A549 (cell line): ENCODE data around the gene INVS. TPM values are rescaled to one million over a fixed set of nuclear protein-coding genes. Genes with fewer than 3 reads are reported as not detected.

Source experiments
- ATAC-seq, 2 experiments: fragments of 200-7000 bp in 1 of 2; fragments of >200 bp in 1 of 2; cut with Nextera tagmentation in 1 of 2; cut with Tn5 transposase in 1 of 2; 3 replicates each; pipeline versions ENCODE4 v1.8.0 to v1.9.1; 2018 to 2020; ENCODE audit warnings: mild to moderate bottlenecking in 1 of 2, moderate library complexity in 1 of 2
- CTCF ChIA-PET: fragments of 300-600 bp; sonication (Branson Sonifier 250); formaldehyde crosslinking; extraction: SDS; loops from one replicate; lab custom pipeline; 2021; ENCODE audit warnings: antibody characterized with exemption, inconsistent platforms; lab: Yijun Ruan, JAX
- POLR2A ChIA-PET: fragments of 350-600 bp; formaldehyde crosslinking; extraction: SDS; loops from one replicate; lab custom pipeline; 2021; ENCODE audit warnings: antibody characterized with exemption, inconsistent platforms; lab: Yijun Ruan, JAX
- DNase-seq, 2 experiments: peaks; one replicate each; pipeline versions ENCODE4 v3.0.0 to v3.0.0-alpha.2; 2011 to 2016; ENCODE audit warnings: low read depth in 1 of 2, low spot score in 1 of 2
- FAIRE-seq: peaks from 2 replicates; lab custom pipeline; 2011; peaks lifted over from hg19 to GRCh38; lab: Jason Lieb, UNC
- H3K27ac ChIP-seq, 2 experiments: fragments of >200 bp; sonication (Bioruptor Twin); formaldehyde crosslinking; 3 replicates each; pipeline ENCODE4 v1.5.1; 2016 to 2017
- H3K4me1 ChIP-seq: fragments of >200 bp; sonication (Bioruptor Twin); formaldehyde crosslinking; 3 replicates; pipeline ENCODE4 v1.6.1; 2016
- H3K4me2 ChIP-seq: fragments of >200 bp; sonication (Bioruptor Twin); formaldehyde crosslinking; 3 replicates; pipeline ENCODE4 v1.6.1; 2016
- H3K4me3 ChIP-seq: fragments of >200 bp; sonication (Bioruptor Twin); formaldehyde crosslinking; 3 replicates; pipeline ENCODE4 v1.5.1; 2016
- H3K9me3 ChIP-seq: fragments of >200 bp; sonication (Bioruptor Twin); formaldehyde crosslinking; 3 replicates; pipeline ENCODE4 v1.6.1; 2016
- BCL3 ChIP-seq: fragments of >200 bp; sonication (Bioruptor Twin); formaldehyde crosslinking; IDR thresholded peaks from 3 replicates; pipeline ENCODE4 v1.6.1; 2016
- BHLHE40 ChIP-seq: IDR thresholded peaks from 2 replicates; pipeline ENCODE4 v1.6.1; 2012; ENCODE audit warnings: low read depth, low read length, inconsistent platforms
- EHF ChIP-seq: fragments of 250-450 bp; sonication (Bioruptor Pico); IDR thresholded peaks from 2 replicates; pipeline ENCODE4 v1.5.0; 2020; ENCODE audit warnings: mild to moderate bottlenecking
- ELK1 ChIP-seq: fragments of 150-350 bp; IDR thresholded peaks from 2 replicates; pipeline ENCODE4 v1.6.1; 2014; ENCODE audit warnings: low read depth, mild to moderate bottlenecking, low read length
- FOSB ChIP-seq: fragments of 250-450 bp; sonication (Bioruptor Pico); IDR thresholded peaks from 2 replicates; pipeline ENCODE4 v1.5.0; 2020; ENCODE audit warnings: mild to moderate bottlenecking, moderate library complexity
- FOSL2 ChIP-seq, 2 experiments: fragments of 450-650 bp in 1 of 2; fragments of >200 bp in 1 of 2; sonication (Bioruptor Twin) in 1 of 2; formaldehyde crosslinking; IDR thresholded peaks; 2 replicates each; pipeline versions ENCODE4 v1.5.0 to v1.6.1; 2016 to 2020; ENCODE audit warnings: mild to moderate bottlenecking in 1 of 2, moderate library complexity in 1 of 2
- GATA3 ChIP-seq: IDR thresholded peaks from 2 replicates; pipeline ENCODE4 v1.6.1; 2012; ENCODE audit warnings: borderline replicate concordance
- HDAC2 ChIP-seq: fragments of 200-600 bp; sonication (generic); IDR thresholded peaks from 2 replicates; pipeline ENCODE4 v1.6.1; 2016
- HES2 ChIP-seq: fragments of >200 bp; sonication (Bioruptor Twin); formaldehyde crosslinking; IDR thresholded peaks from 2 replicates; pipeline ENCODE4 v1.6.1; 2016
- HEYL ChIP-seq: fragments of 250-450 bp; sonication (Bioruptor Pico); IDR thresholded peaks from 2 replicates; pipeline ENCODE4 v1.8.0; 2021; ENCODE audit warnings: mild to moderate bottlenecking, moderate library complexity
- HOXA7 ChIP-seq: fragments of 250-450 bp; sonication (Bioruptor Pico); IDR thresholded peaks from 2 replicates; pipeline ENCODE4 v1.5.0; 2020; ENCODE audit warnings: mild to moderate bottlenecking, moderate library complexity
- HOXB13 ChIP-seq: fragments of 250-450 bp; sonication (Bioruptor Pico); IDR thresholded peaks from 2 replicates; pipeline ENCODE4 v1.5.0; 2020; ENCODE audit warnings: low read depth, mild to moderate bottlenecking, moderate library complexity
- HOXB5 ChIP-seq: fragments of 250-450 bp; sonication (Bioruptor Pico); IDR thresholded peaks from 2 replicates; pipeline ENCODE4 v1.5.0; 2020; ENCODE audit warnings: mild to moderate bottlenecking, moderate library complexity
- JUN ChIP-seq, 2 experiments: fragments of >200 bp; sonication (Bioruptor Twin); formaldehyde crosslinking; IDR thresholded peaks; 2 replicates in 1 of 2; 3 replicates in 1 of 2; pipeline ENCODE4 v1.6.1; 2016 to 2017
- MAFK ChIP-seq: fragments of 450-650 bp; IDR thresholded peaks from 2 replicates; pipeline ENCODE4 v1.6.1; 2014; ENCODE audit not compliant: partially characterized antibody
- MAX ChIP-seq: IDR thresholded peaks from 2 replicates; pipeline ENCODE4 v1.6.1; 2012
- MAZ ChIP-seq: fragments of 150-350 bp; IDR thresholded peaks from 2 replicates; pipeline ENCODE4 v1.6.1; 2014; ENCODE audit warnings: antibody characterized with exemption, low read depth, low read length, borderline replicate concordance
- MYC ChIP-seq: IDR thresholded peaks from 2 replicates; pipeline ENCODE4 v1.6.1; 2012; ENCODE audit warnings: mild to moderate bottlenecking, inconsistent platforms, low read length, improper control_type of control experiment, borderline replicate concordance
- NR3C1 ChIP-seq: fragments of >200 bp; sonication (Bioruptor Twin); formaldehyde crosslinking; IDR thresholded peaks from 3 replicates; pipeline ENCODE4 v1.6.1; 2017
- PHF8 ChIP-seq: fragments of 200-600 bp; sonication (generic); IDR thresholded peaks from 2 replicates; pipeline ENCODE4 v1.6.1; 2016; ENCODE audit warnings: low read depth, mild to moderate bottlenecking, antibody characterized with exemption, moderate library complexity, borderline replicate concordance
- POLR2A ChIP-seq: IDR thresholded peaks from 2 replicates; pipeline ENCODE4 v1.6.1; 2012; ENCODE audit warnings: mild to moderate bottlenecking, low read length
- POLR2AphosphoS2 ChIP-seq: conservative IDR thresholded peaks from 2 replicates; pipeline ENCODE4 v1.6.1; 2012; ENCODE audit warnings: low read length, improper control_type of control experiment, inconsistent platforms
- RAD21 ChIP-seq, 2 experiments: fragments of >200 bp in 1 of 2; sonication (Bioruptor Twin) in 1 of 2; formaldehyde crosslinking in 1 of 2; IDR thresholded peaks in 1 of 2; conservative IDR thresholded peaks in 1 of 2; 2 replicates in 1 of 2; 3 replicates in 1 of 2; pipeline ENCODE4 v1.6.1; 2012 to 2018; ENCODE audit warnings: inconsistent platforms in 1 of 2
- RFX5 ChIP-seq: fragments of 450-650 bp; IDR thresholded peaks from 2 replicates; pipeline ENCODE4 v1.7.1; 2014; ENCODE audit warnings: antibody characterized with exemption, mild to moderate bottlenecking, moderate library complexity
- RNF2 ChIP-seq: fragments of 200-600 bp; sonication (generic); IDR thresholded peaks from 2 replicates; pipeline ENCODE4 v1.6.1; 2016; ENCODE audit warnings: low read depth, mild to moderate bottlenecking, antibody characterized with exemption, moderate library complexity, borderline replicate concordance
- SMC3 ChIP-seq: fragments of >200 bp; sonication (Bioruptor Twin); formaldehyde crosslinking; IDR thresholded peaks from 3 replicates; pipeline ENCODE4 v1.6.1; 2018; ENCODE audit warnings: inconsistent platforms
- SREBF2 ChIP-seq: fragments of 450-650 bp; IDR thresholded peaks from 2 replicates; pipeline ENCODE4 v1.6.1; 2014; ENCODE audit warnings: mild to moderate bottlenecking, moderate library complexity
- TP53 ChIP-seq: fragments of 250-450 bp; sonication (Bioruptor Pico); IDR thresholded peaks from 2 replicates; pipeline ENCODE4 v1.5.0; 2021; ENCODE audit warnings: mild to moderate bottlenecking, moderate library complexity
- ZFP36 ChIP-seq: fragments of 450-650 bp; IDR thresholded peaks from 2 replicates; pipeline ENCODE4 v1.6.1; 2014; ENCODE audit warnings: borderline replicate concordance; ENCODE audit not compliant: partially characterized antibody
- ZNF302 ChIP-seq: fragments of 250-450 bp; sonication (Bioruptor Pico); IDR thresholded peaks from 2 replicates; pipeline ENCODE4 v1.9.0; 2021; ENCODE audit warnings: inconsistent platforms, mild to moderate bottlenecking, moderate library complexity
- WGBS: methylation state at CpG from one replicate; pipeline ENCODE4 v1.1.6; 2017; ENCODE audit errors: missing lambda C conversion rate; 5-methylcytosine and 5-hydroxymethylcytosine counted together
- polyA plus RNA-seq, 4 experiments: library from polyadenylated mRNA; depleted of rRNA in 3 of 4; stranded (reverse); fragments of >200 nt; fragmentation: RNase III in 1 of 4; extraction: RNeasy Plus Mini Kit Qiagen cat#74134 plus additional on column Dnase treatment in 1 of 4; gene quantifications; 2 replicates in 3 of 4; 3 replicates in 1 of 4; pipeline ENCODE4 v1.2.3, GENCODE V29; 2011 to 2017
- TF ChIP-seq, protein P1 (sequence below): fragments of >200 bp; sonication (Bioruptor Twin); formaldehyde crosslinking; IDR thresholded peaks from 3 replicates; pipeline ENCODE4 v1.5.1; 2016
- TF ChIP-seq, protein P2 (sequence below): fragments of 200-600 bp; sonication (generic); IDR thresholded peaks from 2 replicates; pipeline ENCODE4 v1.6.1; 2016; ENCODE audit warnings: antibody characterized with exemption, mild to moderate bottlenecking, moderate library complexity

The INVS gene
- polyA plus RNA-seq, 2 of the 4 experiments (the other 2 are of a cell fraction) = 11.9 to 30.6 TPM

DNA sequence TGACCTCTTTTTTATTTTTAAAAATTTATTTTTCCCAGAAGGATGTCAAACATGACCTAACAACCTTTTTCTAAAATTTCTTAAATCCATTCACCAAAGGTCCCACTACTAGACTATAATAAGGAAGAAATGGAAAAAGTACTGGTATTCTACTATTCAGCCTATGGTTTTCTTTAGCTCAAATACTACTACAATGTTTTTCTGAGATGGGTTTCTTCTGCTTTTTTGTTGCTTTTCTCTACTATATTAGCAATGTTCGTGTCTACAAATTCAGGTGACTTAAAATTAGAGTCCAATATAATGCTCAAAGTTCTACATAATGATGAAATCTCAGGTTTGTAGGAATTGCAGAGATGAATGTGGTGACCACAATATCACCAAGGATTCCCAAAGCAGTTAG, 8.2 kb upstream of the INVS start:
- FAIRE-seq (no peak), DNase-seq (no peak), ATAC-seq (no peak)
- 92% methylated on average over 1 of the region's 1 CpG for WGBS
- Histone ChIP-seq H3K4me2 (no peak overlapping the region), H3K27ac (no peak overlapping the region), H3K9me3 (no peaks in the 10 kb centered on the region), H3K4me3 (no peak overlapping the region), H3K4me1 (peaks cover 6% of the 10 kb centered on the region; the same call in 1 of the 3 replicates)
- CTCF ChIA-PET = no interaction called here
- POLR2A ChIA-PET = no interaction called here
- TF ChIP-seq RAD21 (conservative IDR thresholded peaks at IDR 0.05 in 1 of 2, IDR thresholded peaks at IDR 0.05 in 1 of 2) (no peak), HES2 (no peak), ZFP36 (no peak), EHF (CRISPR knock-in tag) (no peak), MAX (no peak), MAFK (no peak), HDAC2 (no peak), HOXB5 (CRISPR knock-in tag) (no peak), MYC (no peak), HOXB13 (CRISPR knock-in tag) (no peak), ELK1 (no peak), TP53 (no peak), BHLHE40 (no peak), FOSL2 (IDR thresholded peaks at IDR 0.05) (no peak), FOSL2 (CRISPR knock-in tag; IDR thresholded peaks at IDR 0.05) (no peak), HEYL (CRISPR knock-in tag) (no peak), MAZ (no peak), JUN (IDR thresholded peaks at IDR 0.05) (no peak), POLR2AphosphoS2 (no peak), GATA3 (no peak), ZNF302 (CRISPR knock-in tag) (no peak)

DNA sequence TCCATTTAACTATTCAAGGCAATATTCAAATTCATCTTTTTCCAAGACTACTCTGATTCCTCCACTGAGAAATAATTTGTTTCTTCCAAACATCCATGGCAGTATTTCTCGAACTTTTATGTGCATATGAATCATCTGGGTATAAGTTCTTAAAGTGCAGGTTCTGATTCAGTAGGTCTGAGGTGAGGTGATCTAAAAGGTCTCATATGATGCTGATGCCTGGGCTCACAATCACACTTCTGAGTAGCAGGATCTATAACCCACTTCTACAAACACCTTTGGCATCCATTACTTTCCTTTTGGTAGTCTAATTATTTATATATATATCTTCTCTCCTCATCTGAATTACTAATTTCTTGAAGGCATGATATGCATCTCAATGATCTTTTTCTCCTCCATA, 7.4 kb upstream of the INVS start:
- Histone ChIP-seq H3K4me3 (no peak overlapping the region), H3K27ac (no peak overlapping the region), H3K4me2 (no peak overlapping the region), H3K4me1 (peaks cover 14% of the 10 kb centered on the region; the same call in 2 of the 3 replicates), H3K9me3 (no peaks in the 10 kb centered on the region)
- ChIA-PET POLR2A (no interaction called here), CTCF (no interaction called here)
- ATAC-seq (no peak), FAIRE-seq (no peak), DNase-seq (no peak)
- 53% methylated on average over 1 of the region's 1 CpG for WGBS
- no peak for TF ChIP-seq PHF8
- TF ChIP-seq, protein P1, sequence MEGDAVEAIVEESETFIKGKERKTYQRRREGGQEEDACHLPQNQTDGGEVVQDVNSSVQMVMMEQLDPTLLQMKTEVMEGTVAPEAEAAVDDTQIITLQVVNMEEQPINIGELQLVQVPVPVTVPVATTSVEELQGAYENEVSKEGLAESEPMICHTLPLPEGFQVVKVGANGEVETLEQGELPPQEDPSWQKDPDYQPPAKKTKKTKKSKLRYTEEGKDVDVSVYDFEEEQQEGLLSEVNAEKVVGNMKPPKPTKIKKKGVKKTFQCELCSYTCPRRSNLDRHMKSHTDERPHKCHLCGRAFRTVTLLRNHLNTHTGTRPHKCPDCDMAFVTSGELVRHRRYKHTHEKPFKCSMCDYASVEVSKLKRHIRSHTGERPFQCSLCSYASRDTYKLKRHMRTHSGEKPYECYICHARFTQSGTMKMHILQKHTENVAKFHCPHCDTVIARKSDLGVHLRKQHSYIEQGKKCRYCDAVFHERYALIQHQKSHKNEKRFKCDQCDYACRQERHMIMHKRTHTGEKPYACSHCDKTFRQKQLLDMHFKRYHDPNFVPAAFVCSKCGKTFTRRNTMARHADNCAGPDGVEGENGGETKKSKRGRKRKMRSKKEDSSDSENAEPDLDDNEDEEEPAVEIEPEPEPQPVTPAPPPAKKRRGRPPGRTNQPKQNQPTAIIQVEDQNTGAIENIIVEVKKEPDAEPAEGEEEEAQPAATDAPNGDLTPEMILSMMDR = no peak
- TF ChIP-seq FOSB (CRISPR knock-in tag) = no peak
- no peak for TF ChIP-seq MYC
- no peak for TF ChIP-seq RAD21 (conservative IDR thresholded peaks at IDR 0.05 in 1 of 2, IDR thresholded peaks at IDR 0.05 in 1 of 2)
- TF ChIP-seq RFX5 = no peak
- TF ChIP-seq FOSL2 (IDR thresholded peaks at IDR 0.05) = no peak
- no peak for TF ChIP-seq FOSL2 (CRISPR knock-in tag; IDR thresholded peaks at IDR 0.05)
- no peak for TF ChIP-seq BCL3
- TF ChIP-seq HDAC2 = no peak
- TF ChIP-seq, protein P2, sequence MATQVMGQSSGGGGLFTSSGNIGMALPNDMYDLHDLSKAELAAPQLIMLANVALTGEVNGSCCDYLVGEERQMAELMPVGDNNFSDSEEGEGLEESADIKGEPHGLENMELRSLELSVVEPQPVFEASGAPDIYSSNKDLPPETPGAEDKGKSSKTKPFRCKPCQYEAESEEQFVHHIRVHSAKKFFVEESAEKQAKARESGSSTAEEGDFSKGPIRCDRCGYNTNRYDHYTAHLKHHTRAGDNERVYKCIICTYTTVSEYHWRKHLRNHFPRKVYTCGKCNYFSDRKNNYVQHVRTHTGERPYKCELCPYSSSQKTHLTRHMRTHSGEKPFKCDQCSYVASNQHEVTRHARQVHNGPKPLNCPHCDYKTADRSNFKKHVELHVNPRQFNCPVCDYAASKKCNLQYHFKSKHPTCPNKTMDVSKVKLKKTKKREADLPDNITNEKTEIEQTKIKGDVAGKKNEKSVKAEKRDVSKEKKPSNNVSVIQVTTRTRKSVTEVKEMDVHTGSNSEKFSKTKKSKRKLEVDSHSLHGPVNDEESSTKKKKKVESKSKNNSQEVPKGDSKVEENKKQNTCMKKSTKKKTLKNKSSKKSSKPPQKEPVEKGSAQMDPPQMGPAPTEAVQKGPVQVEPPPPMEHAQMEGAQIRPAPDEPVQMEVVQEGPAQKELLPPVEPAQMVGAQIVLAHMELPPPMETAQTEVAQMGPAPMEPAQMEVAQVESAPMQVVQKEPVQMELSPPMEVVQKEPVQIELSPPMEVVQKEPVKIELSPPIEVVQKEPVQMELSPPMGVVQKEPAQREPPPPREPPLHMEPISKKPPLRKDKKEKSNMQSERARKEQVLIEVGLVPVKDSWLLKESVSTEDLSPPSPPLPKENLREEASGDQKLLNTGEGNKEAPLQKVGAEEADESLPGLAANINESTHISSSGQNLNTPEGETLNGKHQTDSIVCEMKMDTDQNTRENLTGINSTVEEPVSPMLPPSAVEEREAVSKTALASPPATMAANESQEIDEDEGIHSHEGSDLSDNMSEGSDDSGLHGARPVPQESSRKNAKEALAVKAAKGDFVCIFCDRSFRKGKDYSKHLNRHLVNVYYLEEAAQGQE = no peak
- no peak for TF ChIP-seq SREBF2
- no peak for TF ChIP-seq HOXB5 (CRISPR knock-in tag)
- no peak for TF ChIP-seq RNF2
- TF ChIP-seq HOXA7 (CRISPR knock-in tag) = no peak
- no peak for TF ChIP-seq POLR2A
- no peak for TF ChIP-seq SMC3
- TF ChIP-seq NR3C1 = no peak
